Measurements from ENCODE around the gene SLC33A1. TPM values are rescaled to one million over a fixed set of nuclear protein-coding genes. Genes with fewer than 3 reads are reported as not detected.

Gene SLC33A1
- total and polyA plus RNA-seq, 4 donors, result 13.8 to 75.2 (median 27.0) TPM

GRCh38 chr3:155871746-155872158 is 17.5 kb upstream of the SLC33A1 start:
- H3K36me3 ChIP-seq (ENCODE audit: control insufficient read depth in 4 of 4, insufficient read depth in 3 of 4, low read depth in 1 of 4, low read length in 3 of 4), result no peaks in the 10 kb centered on the region
- H3K4me1 ChIP-seq (ENCODE audit: control insufficient read depth in 4 of 4, insufficient read depth in 4 of 4, low read length in 3 of 4), result peaks cover 3 to 20% (median 18%) of the 10 kb centered on the region in 4 donors
- H3K9me3 ChIP-seq (ENCODE audit: control insufficient read depth in 4 of 4, low read length in 3 of 4), result no peaks in the 10 kb centered on the region
- WGBS, result under 1% methylated on average over 19 of the region's 19 CpGs
- TF ChIP-seq YY1 (IDR thresholded peaks at IDR 0.05) (no peak), GABPA (IDR thresholded peaks at IDR 0.05 in 1 of 2, conservative IDR thresholded peaks at IDR 0.05 in 1 of 2) (no peak), RXRA (IDR thresholded peaks at IDR 0.05) (no peak), ATF3 (IDR thresholded peaks at IDR 0.05) (no peak), FOXA2 (IDR thresholded peaks at IDR 0.05) (no peak), JUND (IDR thresholded peaks at IDR 0.05) (no peak), NR2F2 (IDR thresholded peaks at IDR 0.05) (no peak), EGR1 (IDR thresholded peaks at IDR 0.05; ENCODE audit: low read depth in 2 of 2) (no peak), HNF4G (IDR thresholded peaks at IDR 0.05) (no peak)
- H3K9ac ChIP-seq (ENCODE audit: low read depth in 1 of 2, low read length in 2 of 2), result peak overlapping the region; percentile 63 to 86
- H3K4me3 ChIP-seq (ENCODE audit: low read depth in 1 of 3, low read length in 3 of 3), result peak overlapping the region; percentile 83 to 100 (median 92)
- H3K27me3 ChIP-seq (ENCODE audit: control insufficient read depth in 4 of 4, insufficient read depth in 4 of 4, low read length in 3 of 4), result no peaks in the 10 kb centered on the region
- H3K27ac ChIP-seq (ENCODE audit: low read depth in 1 of 2, low read length in 2 of 2), result peak overlapping the region; percentile 93 to 97
- no peak for DNase-seq (ENCODE audit: low spot score)

GRCh38 chr3:155870945-155871745 is 16.9 kb upstream of the SLC33A1 start:
- TF ChIP-seq ATF3 (IDR thresholded peaks at IDR 0.05) (no peak), HNF4G (IDR thresholded peaks at IDR 0.05) (no peak), REST (IDR thresholded peaks at IDR 0.05) (peak; percentile 95), EGR1 (IDR thresholded peaks at IDR 0.05; ENCODE audit: low read depth in 2 of 2) (no peak)
- Histone ChIP-seq H3K9me3 (ENCODE audit: control insufficient read depth in 4 of 4, low read length in 3 of 4) (no peaks in the 10 kb centered on the region), H3K4me1 (ENCODE audit: control insufficient read depth in 4 of 4, insufficient read depth in 4 of 4, low read length in 3 of 4) (peaks cover 3 to 20% (median 17%) of the 10 kb centered on the region in 4 donors), H3K27ac (ENCODE audit: low read depth in 1 of 2, low read length in 2 of 2) (peak overlapping the region; percentile 93 to 97), H3K27me3 (ENCODE audit: control insufficient read depth in 4 of 4, insufficient read depth in 4 of 4, low read length in 3 of 4) (no peaks in the 10 kb centered on the region), H3K9ac (ENCODE audit: low read depth in 1 of 2, low read length in 2 of 2) (peak overlapping the region; percentile 63 to 86), H3K36me3 (ENCODE audit: control insufficient read depth in 4 of 4, insufficient read depth in 3 of 4, low read depth in 1 of 4, low read length in 3 of 4) (no peaks in the 10 kb centered on the region), H3K4me3 (ENCODE audit: low read depth in 1 of 3, low read length in 3 of 3) (peak overlapping the region; percentile 83 to 100 (median 92))
- WGBS, result under 1% methylated on average over 85 of the region's 85 CpGs
- peak; percentile 66 for DNase-seq (ENCODE audit: low spot score)

GRCh38 chr3:155870133-155870944 is 16.1 kb upstream of the SLC33A1 start, which contains the start of gene GMPS:
TSS of gene GMPS (plus strand) at chr3:155870650. CDS start at chr3:155870871, 221 bp downstream.
- no peaks in the 10 kb centered on the region for H3K27me3 ChIP-seq (ENCODE audit: control insufficient read depth in 4 of 4, insufficient read depth in 4 of 4, low read length in 3 of 4)
- DNase-seq (ENCODE audit: low spot score), result peak; percentile 95
- H3K9ac ChIP-seq (ENCODE audit: low read depth in 1 of 2, low read length in 2 of 2), result peak within 1 kb of the TSS; percentile 63 to 92
- peak within 1 kb of the TSS; percentile 83 to 100 (median 92) for H3K4me3 ChIP-seq (ENCODE audit: low read depth in 1 of 3, low read length in 3 of 3)
- H3K9me3 ChIP-seq (ENCODE audit: control insufficient read depth in 4 of 4, low read length in 3 of 4), result no peaks in the 10 kb centered on the region
- H3K4me1 ChIP-seq (ENCODE audit: control insufficient read depth in 4 of 4, insufficient read depth in 4 of 4, low read length in 3 of 4), result peaks cover 3 to 20% (median 17%) of the 10 kb centered on the region in 4 donors
- peak within 1 kb of the TSS; percentile 93 to 97 for H3K27ac ChIP-seq (ENCODE audit: low read depth in 1 of 2, low read length in 2 of 2)
- under 1% methylated on average over 83 of the region's 83 CpGs for WGBS
- H3K36me3 ChIP-seq (ENCODE audit: control insufficient read depth in 4 of 4, insufficient read depth in 3 of 4, low read depth in 1 of 4, low read length in 3 of 4), result no peaks in the 10 kb centered on the region
- TF ChIP-seq TAF1 (conservative IDR thresholded peaks at IDR 0.05) (peak; percentile 36), YY1 (IDR thresholded peaks at IDR 0.05) (peak; percentile 52), FOXA2 (IDR thresholded peaks at IDR 0.05) (no peak), FOXA1 (IDR thresholded peaks at IDR 0.05) (no peak), NR2F2 (IDR thresholded peaks at IDR 0.05) (no peak), HNF4G (IDR thresholded peaks at IDR 0.05) (no peak), RXRA (IDR thresholded peaks at IDR 0.05) (no peak), RAD21 (IDR thresholded peaks at IDR 0.05) (peak; percentile 37 to 51), SP1 (IDR thresholded peaks at IDR 0.05) (peak; percentile 69), MAX (IDR thresholded peaks at IDR 0.05) (peak; percentile 26), ATF3 (IDR thresholded peaks at IDR 0.05) (no peak), HNF4A (conservative IDR thresholded peaks at IDR 0.05) (no peak), JUND (IDR thresholded peaks at IDR 0.05) (no peak), CTCF (IDR thresholded peaks at IDR 0.05; ENCODE audit: low read depth, low read length, missing input control) (peak; percentile 40)
